Subcutaneous abdominal adipose tissue (tissue), 5 donors: Measurements from ENCODE around the gene BBOF1.
"Not testable (repeated sequence)": the region's sequence is repeated elsewhere in the genome, so short reads cannot be mapped to it uniquely, and the experiment has no call there.

Source experiments
- H3K27ac ChIP-seq: one replicate; pipeline ENCODE4 v1.7.0; 2013; ENCODE audit warnings: low read depth, mild to moderate bottlenecking, inconsistent platforms, low read length, moderate library complexity
- H3K27me3 ChIP-seq, 5 donors: one replicate each; pipeline ENCODE4 v1.7.0; 2013; ENCODE audit warnings: low read length in 5 of 5, inconsistent platforms in 1 of 5; ENCODE audit not compliant: control insufficient read depth in 5 of 5, insufficient read depth in 4 of 5
- H3K36me3 ChIP-seq, 5 donors: one replicate each; pipeline ENCODE4 v1.7.0; 2013; ENCODE audit warnings: low read length in 5 of 5; ENCODE audit not compliant: control insufficient read depth in 5 of 5, insufficient read depth in 5 of 5
- H3K4me1 ChIP-seq, 5 donors: one replicate each; pipeline ENCODE4 v1.7.0; 2013; ENCODE audit warnings: low read length in 5 of 5, mild to moderate bottlenecking in 3 of 5, moderate library complexity in 1 of 5; ENCODE audit not compliant: control insufficient read depth in 5 of 5, insufficient read depth in 5 of 5
- H3K4me3 ChIP-seq, 5 donors: one replicate each; pipeline ENCODE4 v1.7.0; 2013; ENCODE audit warnings: low read length in 5 of 5, low read depth in 1 of 5
- H3K9ac ChIP-seq, 5 donors: one replicate each; pipeline ENCODE4 v1.7.0; 2013; ENCODE audit warnings: low read length in 5 of 5, mild to moderate bottlenecking in 4 of 5, moderate library complexity in 3 of 5
- H3K9me3 ChIP-seq, 5 donors: one replicate each; pipeline ENCODE4 v1.7.0; 2013; ENCODE audit warnings: low read length in 5 of 5; ENCODE audit not compliant: control insufficient read depth in 5 of 5
- donor health status: healthy.
- donor health status: healthy.
- donor health status: healthy.
- donor health status: healthy.
- donor health status: healthy.

Gene BBOF1

DNA sequence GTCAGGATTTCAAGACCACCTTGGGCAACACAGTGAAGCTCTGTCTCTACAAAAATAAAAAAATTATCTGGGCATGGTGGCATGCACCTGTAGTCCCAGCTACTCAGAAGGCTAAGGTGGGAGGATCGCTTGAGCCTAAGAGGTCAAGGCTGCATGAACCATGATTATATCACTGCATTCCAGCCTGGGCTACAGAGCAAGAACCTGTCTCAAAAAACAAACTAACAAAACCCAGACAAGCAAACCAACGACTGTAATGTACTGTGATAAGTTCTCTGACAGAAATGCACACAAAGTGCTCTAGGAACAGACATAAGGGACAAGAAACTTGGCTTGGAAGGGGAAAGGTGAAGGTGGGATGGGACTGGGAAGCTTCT, 22.4 kb upstream of the BBOF1 start:
- H3K4me3 ChIP-seq = no peak overlapping the region
- H3K9me3 ChIP-seq = no peaks in the 10 kb centered on the region
- H3K4me1 ChIP-seq = peaks cover 0 to 10% (median 4%) of the 10 kb centered on the region in 5 donors
- H3K36me3 ChIP-seq = peaks cover 0 to 14% (median 9%) of the 10 kb centered on the region in 5 donors
- H3K9ac ChIP-seq = no peak overlapping the region
- no peak overlapping the region for H3K27ac ChIP-seq
- H3K27me3 ChIP-seq = no peaks in the 10 kb centered on the region

DNA sequence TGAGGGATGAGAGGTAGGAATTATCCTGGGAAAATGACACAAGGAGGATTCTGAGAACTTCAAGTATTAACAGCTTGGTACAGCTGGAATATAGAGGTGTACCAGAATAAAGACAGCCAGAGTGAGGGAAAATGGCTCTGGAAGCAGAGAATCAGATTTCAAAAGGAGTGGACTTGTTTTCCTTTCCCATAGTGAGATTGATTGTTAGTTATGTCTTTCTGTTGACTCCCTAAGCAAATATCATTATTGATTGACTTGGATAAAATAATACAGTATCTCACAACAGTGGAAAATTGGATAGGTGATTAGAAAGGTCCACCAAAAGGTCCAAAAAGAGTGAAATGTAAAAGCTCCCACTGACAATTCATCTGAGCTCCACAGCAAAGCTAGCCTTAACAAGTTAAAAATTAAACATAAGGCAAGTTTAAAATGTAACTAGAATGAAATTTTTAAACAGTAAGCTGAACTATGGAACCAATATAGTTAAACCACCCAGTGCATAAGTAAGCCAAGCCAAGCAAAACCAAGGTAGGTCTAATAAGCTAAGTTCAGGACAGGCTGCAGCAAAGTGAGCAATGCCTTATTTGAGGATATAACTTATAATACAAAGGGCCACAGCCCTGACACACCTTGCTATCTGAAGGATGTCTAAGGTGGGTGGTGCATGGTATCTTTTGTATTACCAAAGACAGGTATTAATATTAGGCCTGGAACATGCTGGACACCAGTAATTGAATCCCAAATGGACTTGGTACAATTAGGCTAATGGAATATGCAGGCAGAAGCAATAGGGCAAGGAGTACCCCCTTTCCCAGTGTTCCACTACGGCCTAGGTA, 21.8 kb upstream of the BBOF1 start:
- Histone ChIP-seq H3K9ac (no peak overlapping the region), H3K9me3 (no peaks in the 10 kb centered on the region), H3K27me3 (no peaks in the 10 kb centered on the region), H3K36me3 (peaks cover 0 to 14% (median 9%) of the 10 kb centered on the region in 5 donors), H3K27ac (no peak overlapping the region), H3K4me3 (no peak overlapping the region), H3K4me1 (peaks cover 0 to 10% (median 4%) of the 10 kb centered on the region in 5 donors)

DNA sequence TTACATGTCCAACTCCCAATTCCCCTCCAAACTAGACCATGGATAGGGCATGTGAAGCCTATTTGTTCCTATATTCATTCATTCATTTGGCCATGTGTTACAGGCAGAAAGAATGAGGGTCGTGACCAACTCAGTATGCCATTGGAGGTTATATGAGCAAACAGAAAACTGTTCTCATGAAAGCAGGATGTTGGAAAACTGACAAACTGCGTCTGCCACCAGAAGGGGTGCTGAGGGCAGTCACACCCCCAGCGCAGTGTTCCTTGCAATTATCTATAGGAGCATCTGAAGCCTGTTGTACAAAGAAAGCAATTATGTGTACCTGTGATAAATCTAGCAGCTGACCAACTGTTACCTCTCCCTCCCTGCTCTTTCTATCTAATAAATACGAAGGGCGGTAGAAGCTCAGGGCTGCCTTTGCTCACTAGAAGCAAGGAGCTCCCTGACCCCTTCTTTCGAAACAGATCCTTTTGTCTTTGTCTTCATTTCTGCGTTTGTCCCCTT, 21.2 kb upstream of the BBOF1 start:
- no peaks in the 10 kb centered on the region for H3K9me3 ChIP-seq
- H3K27me3 ChIP-seq = no peaks in the 10 kb centered on the region
- no peak overlapping the region for H3K4me3 ChIP-seq
- H3K9ac ChIP-seq = no peak overlapping the region
- peaks cover 0 to 10% (median 4%) of the 10 kb centered on the region in 5 donors for H3K4me1 ChIP-seq
- H3K36me3 ChIP-seq = peaks cover 2 to 12% (median 9%) of the 10 kb centered on the region in 5 donors
- no peak overlapping the region for H3K27ac ChIP-seq

DNA sequence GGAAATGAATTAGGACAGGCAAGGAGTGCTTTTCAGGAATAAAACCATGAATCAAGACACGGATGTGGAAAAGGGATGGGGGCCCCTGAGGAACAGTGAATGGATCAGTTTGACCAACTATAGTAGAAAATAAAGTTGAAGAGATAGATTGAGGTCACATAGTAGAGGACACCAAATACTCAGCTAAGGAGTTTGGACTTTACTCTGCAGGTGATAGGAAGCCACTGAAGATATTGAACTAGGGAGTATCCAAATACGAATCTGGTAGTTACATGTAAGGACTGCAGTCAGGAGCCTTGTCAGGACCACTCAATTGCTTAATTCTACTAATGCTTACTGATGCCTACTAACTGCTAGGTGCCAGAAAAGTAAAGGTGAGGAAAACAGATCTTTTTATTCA, 20.4 kb upstream of the BBOF1 start:
- Histone ChIP-seq H3K27me3 (no peaks in the 10 kb centered on the region), H3K4me1 (peaks cover 0 to 10% (median 4%) of the 10 kb centered on the region in 5 donors), H3K27ac (no peak overlapping the region), H3K9ac (no peak overlapping the region), H3K9me3 (no peaks in the 10 kb centered on the region), H3K4me3 (no peak overlapping the region), H3K36me3 (peaks cover 3 to 17% (median 10%) of the 10 kb centered on the region in 5 donors)

DNA sequence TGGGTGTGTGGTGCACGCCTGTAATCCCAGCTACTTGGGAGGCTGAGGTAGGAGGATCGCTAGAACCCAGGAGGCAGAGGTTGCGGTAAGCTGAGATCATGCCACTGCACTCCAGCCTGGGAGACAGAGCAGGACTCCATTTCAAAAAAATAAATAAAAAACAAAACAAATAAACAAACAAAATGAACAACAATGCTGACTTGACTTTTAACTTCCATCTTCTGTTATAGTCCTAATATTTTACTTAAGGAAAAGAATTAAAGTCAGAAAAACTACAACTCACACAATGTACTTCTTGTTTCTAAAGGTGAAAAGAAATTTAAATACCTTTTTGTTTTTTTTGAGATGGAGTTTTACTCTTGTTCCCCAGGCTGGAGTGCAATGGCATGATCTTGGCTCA, 13.5 kb upstream of the BBOF1 start:
- not testable (repeated sequence) for H3K9ac ChIP-seq, H3K4me1 ChIP-seq, H3K4me3 ChIP-seq, H3K9me3 ChIP-seq, H3K27me3 ChIP-seq, H3K27ac ChIP-seq
- peaks cover 11 to 38% (median 18%) of the 10 kb centered on the region in 5 donors for H3K36me3 ChIP-seq

DNA sequence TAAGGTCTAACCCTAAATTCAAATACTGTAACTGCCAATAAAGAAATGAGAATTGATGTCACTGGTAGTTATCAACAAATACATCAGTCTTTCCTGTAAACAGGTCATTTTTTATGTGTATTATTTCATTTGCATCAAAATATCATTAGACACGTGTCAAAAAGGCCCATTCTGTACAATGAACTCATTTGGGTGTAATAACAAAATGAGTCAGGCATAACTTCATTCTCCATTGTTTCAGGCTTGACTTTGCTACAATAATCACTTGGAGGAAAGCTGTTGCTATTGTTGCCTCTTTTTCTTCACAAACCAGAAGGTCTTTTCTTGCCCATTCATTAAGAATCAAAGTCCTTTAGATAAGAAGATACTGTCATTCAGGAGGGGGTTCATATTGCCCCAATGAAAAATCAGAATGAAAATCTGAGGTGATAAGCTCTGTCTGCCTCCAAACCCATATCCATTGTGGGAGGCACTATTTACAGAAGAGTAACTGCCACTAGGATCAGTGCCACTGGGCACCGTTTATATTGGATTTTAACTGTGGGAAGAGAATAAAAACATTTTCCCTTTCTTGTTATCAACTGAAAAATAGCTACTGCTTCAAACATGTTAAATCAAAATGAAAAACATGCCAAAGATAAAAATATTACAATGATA, 10.2 kb upstream of the BBOF1 start:
- no peaks in the 10 kb centered on the region for H3K4me1 ChIP-seq
- H3K36me3 ChIP-seq = peaks cover 14 to 44% (median 29%) of the 10 kb centered on the region in 5 donors
- no peaks in the 10 kb centered on the region for H3K9me3 ChIP-seq
- no peak overlapping the region for H3K4me3 ChIP-seq
- no peak overlapping the region for H3K9ac ChIP-seq
- no peaks in the 10 kb centered on the region for H3K27me3 ChIP-seq
- no peak overlapping the region for H3K27ac ChIP-seq

DNA sequence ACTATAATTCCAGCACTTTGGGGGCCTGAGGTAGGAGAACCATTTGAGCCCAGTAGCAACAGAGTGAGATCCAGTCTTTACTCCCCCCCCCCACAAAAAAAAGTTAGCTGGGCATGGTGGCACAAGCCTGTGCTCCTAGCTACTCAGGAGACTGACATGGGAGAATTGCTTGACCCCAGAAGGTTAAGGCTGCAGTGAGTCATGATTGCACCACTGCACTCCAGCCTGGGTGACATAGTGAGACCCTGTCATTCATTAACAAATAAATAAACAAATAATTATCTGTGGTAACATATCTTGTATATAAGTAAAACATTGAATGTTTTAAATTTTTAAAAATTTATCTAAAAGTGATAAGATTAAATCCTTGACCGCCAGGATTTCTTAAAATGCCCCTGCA, 4.8 kb upstream of the BBOF1 start:
- Histone ChIP-seq H3K4me3 (no peak overlapping the region), H3K36me3 (peaks cover 6 to 21% (median 19%) of the 10 kb centered on the region in 5 donors), H3K9me3 (no peaks in the 10 kb centered on the region), H3K27me3 (no peaks in the 10 kb centered on the region), H3K9ac (no peak overlapping the region), H3K27ac (no peak overlapping the region), H3K4me1 (peaks cover 0 to 12% (median 4%) of the 10 kb centered on the region in 5 donors)

DNA sequence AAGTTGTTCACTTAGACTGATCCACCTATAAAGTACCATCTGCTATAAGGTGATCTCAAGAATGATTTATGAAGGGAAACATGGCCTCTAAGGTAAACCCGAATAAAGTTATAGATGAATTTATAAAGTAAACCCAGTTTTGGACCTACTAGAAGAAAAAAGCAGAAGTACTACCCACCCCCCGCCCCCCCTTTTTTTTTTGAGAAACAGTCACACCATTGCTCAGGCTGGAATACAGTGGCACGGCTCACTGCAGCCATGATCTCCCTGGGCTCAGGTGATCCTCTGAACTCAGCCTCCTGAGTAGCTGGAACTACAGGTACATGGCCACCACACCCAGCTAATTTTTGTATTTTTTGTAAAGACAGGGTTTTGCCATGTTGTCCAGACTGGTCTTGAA, 4.0 kb upstream of the BBOF1 start:
- Histone ChIP-seq H3K4me1 (peaks cover 0 to 19% (median 9%) of the 10 kb centered on the region in 5 donors), H3K9ac (no peak overlapping the region)

DNA sequence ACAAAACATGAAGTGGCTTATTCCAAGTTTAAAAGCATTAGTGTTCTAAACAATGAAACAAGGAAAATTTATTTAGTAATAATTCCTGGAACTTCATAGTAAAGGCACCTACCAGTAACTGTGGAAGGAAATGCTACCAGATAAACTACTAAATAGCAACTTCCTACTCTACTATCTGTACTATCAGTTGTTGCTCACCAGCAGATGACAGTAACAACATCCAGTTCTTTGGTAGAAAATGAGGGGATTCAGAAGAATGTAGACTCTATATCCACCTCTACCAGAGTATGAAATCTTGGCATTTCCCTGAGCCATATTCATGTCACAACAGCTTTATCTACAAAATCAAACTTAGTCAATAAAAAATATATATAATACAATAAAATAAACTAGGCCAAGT, 3.2 kb upstream of the BBOF1 start:
- Histone ChIP-seq H3K27me3 (no peaks in the 10 kb centered on the region), H3K36me3 (peaks cover 2 to 13% (median 9%) of the 10 kb centered on the region in 5 donors), H3K9me3 (no peaks in the 10 kb centered on the region), H3K9ac (no peak overlapping the region), H3K4me1 (peaks cover 0 to 19% (median 9%) of the 10 kb centered on the region in 5 donors), H3K27ac (no peak overlapping the region), H3K4me3 (no peak overlapping the region)

More for the DNA sequence above, 4.0 kb upstream of the BBOF1 start:
- Histone ChIP-seq H3K36me3 (peaks cover 6 to 19% (median 15%) of the 10 kb centered on the region in 5 donors), H3K4me3 (no peak overlapping the region), H3K9me3 (no peaks in the 10 kb centered on the region), H3K27me3 (no peaks in the 10 kb centered on the region), H3K27ac (no peak overlapping the region)

DNA sequence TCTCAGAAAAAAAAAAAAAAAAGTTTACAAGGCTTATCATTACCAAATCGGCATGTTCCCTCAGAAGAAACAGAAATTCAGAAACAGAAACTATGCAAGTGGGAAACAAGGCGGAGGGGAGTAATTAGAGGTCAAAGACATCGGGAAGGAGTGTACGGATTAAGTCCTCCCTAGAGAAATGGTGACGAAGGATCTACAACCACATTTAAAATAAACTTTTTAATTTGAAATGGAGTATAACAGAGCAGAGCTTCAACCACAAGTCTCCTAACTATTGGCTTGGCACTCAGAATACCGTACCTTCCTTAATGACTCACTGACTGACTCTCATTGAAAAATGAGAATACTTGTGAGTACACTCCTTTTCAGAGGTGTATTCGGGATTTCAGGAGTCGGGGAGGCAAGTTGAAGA, 969 bp upstream of the BBOF1 start:
- H3K27me3 ChIP-seq = no peaks in the 10 kb centered on the region
- peak overlapping the region; percentile 77 to 95 (median 91) for H3K9ac ChIP-seq
- H3K27ac ChIP-seq = peak overlapping the region; percentile 98
- H3K36me3 ChIP-seq = peaks cover 0 to 8% (median under 1%) of the 10 kb centered on the region in 5 donors
- H3K4me3 ChIP-seq = peak overlapping the region; percentile 80 to 96 (median 89)
- no peaks in the 10 kb centered on the region for H3K9me3 ChIP-seq
- H3K4me1 ChIP-seq = peaks cover 0 to 19% (median 9%) of the 10 kb centered on the region in 5 donors
